ENCODE results near the gene CAPN13.

The CAPN13 gene

DNA sequence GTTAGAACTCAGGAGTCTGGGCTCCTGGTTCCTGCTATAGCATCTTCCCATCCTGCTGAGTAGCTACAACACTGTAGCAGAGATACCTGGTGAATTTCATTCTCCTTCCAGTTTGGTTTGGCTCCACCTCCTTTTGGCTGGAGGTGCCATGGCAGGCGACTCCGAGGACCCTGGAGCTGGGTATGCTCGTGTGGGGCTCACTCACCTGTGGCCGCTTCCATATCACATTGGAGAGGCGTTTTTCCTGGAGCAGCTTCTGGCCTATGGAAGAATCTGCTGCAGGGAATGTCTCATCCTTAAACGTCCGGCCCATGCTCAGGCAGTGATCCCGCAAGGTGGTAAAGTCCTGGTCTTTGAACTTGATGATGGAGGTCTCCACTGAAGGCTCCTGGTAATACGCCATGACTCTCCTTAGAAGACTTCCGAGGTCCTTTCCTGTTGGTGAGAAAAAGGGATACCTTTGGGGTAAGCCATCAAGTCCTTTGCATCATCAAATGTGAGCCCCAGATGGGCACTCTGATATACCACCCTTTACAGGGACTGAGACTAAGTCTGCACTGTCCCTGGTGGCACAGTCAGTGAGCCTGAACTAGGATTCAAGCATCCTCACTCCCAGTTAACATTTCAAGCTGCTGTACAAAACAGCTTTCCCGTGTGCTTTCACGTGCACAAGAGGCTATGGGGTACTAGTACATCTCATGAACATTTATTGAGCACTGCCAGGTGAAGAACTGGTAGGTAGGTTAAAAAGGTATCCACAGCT is 20.1 kb downstream of the CAPN13 start:
- no peak for DNase-seq (ENCODE audit: low spot score)

DNA sequence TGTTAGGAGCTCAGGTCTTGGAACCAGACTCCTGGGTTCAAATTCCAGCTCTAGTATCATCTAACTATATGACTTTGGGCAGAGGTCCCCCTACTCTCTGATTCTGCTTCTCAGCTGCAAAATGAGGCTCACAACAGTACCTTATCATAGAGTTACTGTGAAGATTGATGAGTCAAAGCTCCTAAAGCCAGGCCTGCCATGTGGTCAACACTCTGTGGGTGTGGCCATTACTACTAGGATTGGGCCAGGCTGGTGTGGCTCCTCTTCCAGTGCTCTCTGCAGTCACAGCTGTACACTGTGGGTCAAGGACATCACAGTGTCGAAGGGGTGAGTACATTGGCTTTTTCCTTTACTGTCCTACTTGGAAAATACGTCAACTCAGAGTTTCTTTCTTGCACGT is 22.6 kb downstream of the CAPN13 start:
- no peak for DNase-seq (ENCODE audit: low spot score)

DNA sequence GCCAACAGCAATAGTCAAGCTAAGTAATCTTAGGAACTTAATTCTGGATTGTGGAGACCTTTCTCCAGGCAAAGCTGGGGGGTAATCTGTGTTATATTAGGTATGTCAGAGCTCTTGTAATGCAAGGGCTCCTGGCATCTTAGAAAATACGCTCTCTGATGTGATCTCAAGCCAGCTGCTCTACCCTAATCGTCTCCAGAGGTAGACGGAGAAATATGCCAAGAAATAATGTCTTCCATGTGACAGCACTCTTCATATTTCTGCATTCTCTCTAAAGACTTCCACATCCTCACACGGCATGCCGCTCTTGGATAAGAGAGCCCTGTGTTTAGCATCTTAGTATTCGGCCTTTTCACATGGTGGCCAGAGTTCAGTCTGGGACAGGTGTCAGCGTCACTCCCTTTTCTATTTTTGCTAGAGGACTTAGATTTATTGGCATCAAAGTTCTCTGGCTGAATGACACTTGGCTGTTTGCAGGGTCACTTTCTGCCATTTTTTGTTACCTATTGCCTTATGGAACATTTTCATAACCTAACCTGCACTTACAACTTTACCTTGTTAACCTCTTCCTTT is 25.2 kb downstream of the CAPN13 start:
- DNase-seq (ENCODE audit: low spot score) = no peak

DNA sequence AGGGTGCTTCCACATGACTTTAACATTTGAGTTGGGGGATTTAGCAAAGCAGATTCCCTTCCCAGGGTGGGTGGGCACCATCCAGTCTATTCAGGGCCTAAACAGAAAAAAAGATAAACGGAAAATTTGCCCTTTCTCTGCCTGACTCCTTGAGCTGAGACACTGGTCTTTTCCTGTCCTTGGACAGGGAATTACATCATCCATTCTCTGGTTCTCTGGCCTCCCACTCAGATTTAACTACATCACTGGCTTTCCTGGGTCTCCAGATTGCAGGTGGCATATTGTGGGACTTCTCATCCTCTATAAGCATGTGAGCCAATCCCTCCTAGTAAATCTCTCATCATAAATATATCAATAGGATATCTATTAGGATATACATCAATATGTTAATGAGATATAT is 25.8 kb downstream of the CAPN13 start:
- DNase-seq (ENCODE audit: low spot score) = no peak

DNA sequence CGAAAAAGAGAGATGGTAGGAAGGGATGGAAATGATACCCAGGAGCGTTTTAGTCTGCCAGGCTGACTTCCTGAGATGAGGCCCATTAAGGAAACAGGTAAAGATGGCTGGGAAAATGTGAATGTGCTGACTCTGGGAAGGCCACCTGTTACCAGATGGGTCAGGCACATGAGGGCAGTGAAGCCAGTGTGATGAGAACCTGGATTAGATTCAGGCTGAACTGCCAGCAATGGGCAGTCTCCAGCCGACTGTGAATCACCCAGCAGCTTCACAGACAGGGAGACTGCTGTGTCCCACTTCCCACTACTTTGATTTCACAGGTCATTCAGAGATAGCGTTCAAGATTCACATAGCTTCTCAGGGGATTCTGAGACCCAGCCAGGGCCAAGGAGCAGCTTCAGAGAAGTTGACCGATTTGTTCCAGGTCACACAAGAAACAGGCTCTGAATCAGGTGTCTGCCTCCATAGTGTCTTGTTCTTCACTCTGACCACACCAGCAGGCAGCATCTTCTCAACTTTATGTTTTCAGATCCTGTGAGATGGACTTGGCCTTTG is 26.4 kb downstream of the CAPN13 start:
- DNase-seq (ENCODE audit: low spot score) = no peak

DNA sequence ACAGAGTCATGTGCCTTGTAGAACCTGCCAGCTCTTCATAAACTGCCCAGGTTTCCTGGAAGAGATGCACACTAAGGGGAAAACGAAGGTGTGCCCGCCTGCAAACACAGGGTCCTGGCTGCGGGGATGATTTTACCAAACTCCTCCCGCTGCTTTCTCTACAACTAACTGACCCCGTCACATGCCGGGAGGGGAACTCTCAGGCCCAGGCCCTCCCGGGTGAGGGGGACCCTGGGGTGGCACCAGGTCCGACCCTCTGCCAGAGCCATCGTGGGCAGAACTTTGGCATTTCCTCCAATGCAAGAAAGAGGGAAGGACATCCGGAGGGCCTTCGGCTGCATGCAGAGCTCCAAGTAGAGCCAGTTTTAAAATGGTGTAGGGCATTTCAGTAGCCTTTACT is 28.6 kb downstream of the CAPN13 start:
- DNase-seq (ENCODE audit: low spot score) = no peak

DNA sequence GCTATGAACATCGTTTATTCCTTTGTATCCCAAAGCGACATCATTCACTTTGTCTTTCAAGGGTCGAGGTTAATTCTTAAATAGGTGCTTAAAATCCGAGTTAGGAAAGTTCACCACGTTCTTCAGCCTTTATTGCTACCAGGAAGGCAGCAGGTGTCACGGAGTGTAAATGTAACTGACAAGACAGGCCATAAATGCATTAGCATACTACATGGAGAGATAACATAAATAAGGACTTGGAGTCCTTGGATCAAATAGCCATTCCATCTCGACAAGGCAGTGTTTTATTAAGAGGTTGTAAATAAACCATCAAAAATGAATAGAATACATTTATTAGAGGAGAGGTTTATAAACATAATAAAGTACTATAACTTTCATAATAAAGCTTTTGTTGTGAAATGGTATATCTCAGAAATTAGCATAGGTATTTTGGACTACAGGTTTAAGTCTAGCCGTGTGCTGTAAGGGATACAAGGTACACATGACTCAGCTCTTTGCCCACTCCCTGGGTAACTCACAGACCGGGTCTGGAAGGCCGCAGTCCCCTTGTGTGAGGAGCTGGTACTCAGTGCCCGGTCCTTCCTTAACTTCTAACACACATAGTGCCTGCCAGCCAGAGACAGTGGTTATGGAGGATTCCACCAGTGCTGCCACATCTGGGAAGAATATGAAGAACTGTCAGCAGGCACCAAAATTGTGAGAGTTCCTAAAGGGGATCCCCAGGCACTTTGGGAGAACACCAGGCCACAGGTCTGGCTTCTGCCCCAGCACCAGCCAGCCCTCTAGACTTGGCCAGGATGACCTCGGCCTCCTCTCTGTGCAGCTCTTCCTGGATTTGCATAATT is 29.4 kb downstream of the CAPN13 start:
- DNase-seq (ENCODE audit: low spot score) = no peak

DNA sequence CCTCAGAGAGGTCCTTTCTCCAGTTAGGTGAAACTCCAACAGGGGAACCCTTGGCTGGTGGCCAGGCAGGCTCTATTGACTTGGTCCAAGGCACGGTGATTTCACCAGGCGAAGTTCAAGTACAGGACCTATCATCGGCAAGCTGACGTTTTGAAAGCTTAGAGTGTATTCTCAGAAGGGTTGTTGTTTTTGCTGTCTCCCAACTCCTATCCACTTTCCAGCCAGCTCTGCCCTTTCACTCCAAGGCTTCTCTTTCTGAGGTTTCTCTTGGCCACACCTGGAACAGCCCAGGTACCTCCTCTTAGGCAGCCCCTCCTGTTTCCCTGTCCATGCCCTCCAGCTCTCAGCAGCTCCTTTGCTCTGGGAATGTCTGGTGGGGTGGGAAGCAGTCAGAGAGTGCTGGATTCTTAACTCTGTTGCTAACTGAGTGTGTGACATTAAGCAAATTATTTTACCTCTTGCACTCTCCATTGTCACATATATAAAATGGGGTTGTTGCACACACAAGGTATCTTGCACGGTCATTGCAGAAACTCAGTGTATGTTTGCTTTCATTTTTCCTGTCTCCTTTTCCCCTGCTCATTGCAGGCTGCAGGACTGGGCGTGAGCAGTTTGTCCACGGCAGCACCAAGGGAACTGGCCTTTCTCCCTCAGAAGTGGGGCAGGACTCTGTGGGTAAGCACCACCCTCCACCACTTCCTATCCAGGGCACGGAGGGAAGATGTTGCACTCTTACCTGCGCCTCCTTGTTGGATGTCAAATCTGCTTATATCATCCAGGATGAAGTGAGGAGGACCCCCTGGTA is 30.2 kb downstream of the CAPN13 start:
- no peak for DNase-seq (ENCODE audit: low spot score)

DNA sequence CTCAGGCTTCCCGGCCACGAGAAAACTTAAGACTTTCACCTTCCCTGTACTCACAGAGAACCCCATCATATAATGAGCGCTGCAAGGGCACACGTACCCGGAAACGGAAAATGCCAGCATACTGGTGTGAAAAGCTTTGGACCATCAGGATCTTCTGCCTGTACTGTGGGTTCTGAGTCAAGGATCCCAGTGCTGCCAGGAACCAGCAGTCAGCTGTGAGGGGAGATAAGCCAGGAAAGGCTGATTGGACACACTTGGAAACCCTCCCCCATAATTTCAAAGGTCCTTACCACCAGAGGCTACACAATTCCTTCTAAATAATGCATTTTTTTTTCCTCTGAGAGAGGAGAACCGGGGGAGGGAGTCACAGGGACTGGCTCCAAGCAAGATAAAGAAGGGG is 31.4 kb downstream of the CAPN13 start:
- DNase-seq (ENCODE audit: low spot score) = no peak

DNA sequence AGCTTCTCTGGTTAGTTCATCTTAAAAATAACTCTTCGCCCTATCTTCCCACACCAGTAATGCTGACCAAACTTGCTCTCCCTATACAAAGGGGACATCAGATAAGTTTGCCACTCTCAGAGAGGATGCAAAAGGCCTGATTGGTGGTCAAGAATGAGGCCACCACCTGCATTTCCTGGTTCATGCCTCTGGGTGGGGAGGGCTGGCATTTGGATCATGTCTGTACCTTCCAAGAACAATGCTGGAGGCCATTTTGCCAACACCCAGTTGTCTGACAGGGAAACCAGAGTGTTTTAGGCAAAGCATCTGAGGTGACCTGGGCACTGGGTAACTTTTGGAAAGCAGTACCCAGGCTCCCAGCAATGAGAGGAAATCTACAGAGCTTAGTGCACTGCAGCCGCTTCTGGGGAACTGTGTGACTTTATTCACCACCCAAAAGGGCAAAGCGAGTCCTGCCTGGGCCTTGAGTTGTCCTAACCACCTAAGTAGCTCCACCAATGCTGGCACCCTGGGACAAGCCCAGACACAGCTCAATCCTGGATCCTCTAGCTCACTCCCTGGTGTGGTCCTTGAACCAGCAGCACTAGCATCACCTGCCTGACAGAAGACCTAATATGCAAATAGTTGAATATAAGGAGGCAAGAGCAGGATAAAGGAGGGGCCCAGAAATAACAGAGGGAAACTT is 35.1 kb downstream of the CAPN13 start:
- DNase-seq (ENCODE audit: low spot score) = no peak

DNA sequence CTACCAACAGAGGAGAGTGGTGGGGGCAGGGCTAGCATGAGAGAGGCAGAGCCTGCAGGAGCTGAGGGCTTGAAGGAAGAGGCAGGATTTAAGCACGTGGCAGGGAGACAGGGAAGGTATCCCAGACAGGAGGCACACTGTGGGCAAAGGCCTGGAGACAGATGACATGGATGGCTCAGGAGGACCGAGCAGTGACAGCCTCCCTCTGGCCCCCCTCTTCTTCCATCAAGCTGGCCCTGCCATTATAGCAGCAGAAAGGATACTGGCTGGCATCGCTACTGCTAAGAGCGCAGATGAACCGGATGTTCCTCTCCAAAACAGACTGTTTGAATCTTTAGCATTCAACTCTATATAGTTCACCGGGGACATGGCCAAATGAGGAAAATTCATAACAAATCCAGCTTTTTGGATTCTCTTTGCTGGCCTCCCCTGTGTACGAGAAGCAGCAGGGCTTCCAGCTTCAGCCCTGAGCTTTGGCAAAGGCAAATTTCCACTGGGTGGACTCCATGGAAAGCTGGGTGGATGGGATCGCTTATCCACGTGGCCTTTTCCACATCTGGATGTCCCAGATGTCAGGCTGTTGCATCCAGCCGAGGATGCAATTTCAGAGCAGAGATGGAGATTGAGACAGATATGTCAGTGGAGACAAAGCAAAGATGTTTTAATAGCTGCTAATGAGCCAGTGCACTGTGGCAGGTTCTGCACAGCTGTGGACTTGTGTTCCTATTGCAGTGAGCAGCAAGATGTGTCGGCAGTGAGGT is 36.2 kb downstream of the CAPN13 start:
- DNase-seq (ENCODE audit: low spot score) = no peak

DNA sequence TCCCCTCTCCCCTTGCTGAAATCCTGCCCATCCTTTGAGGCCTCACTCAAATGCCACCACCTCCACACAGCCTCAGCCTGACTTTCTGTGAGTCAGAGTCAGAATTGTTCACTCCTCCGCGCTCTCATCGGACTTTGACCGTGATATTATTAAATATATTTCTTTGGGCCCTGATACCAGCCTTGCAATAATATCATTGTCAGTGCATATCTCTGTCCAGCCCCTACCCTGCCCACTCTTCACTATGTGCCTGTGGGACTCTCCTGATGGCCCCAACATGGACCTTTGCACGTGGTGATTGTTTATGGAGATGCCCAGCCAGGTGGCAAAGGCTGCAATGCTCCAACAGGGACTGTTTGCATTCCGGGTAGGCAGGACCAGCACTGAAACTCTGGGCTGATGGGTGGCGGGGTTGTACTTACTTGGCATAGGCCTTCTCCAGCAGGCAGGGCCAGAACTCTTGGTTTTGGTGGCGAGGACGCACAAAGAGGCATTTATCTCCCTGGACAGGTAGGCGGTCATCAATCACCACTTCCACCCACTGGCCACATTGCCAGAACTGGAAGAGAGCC is 37.3 kb downstream of the CAPN13 start:
- DNase-seq (ENCODE audit: low spot score) = no peak

DNA sequence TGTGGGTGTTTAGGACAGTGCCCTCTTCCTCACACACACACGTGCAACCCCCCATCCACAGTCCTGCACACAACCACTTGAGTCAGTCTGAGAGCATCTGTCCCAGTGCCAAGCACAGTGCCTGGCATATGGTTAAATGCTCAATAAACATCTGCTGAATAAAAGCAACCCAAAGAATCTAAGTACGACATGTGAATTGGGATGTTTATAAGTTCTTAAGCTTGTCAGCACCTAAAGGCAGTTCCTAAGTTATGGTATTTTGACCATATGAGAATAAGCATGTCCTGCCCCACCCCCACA is 37.8 kb downstream of the CAPN13 start:
- DNase-seq (ENCODE audit: low spot score) = no peak

DNA sequence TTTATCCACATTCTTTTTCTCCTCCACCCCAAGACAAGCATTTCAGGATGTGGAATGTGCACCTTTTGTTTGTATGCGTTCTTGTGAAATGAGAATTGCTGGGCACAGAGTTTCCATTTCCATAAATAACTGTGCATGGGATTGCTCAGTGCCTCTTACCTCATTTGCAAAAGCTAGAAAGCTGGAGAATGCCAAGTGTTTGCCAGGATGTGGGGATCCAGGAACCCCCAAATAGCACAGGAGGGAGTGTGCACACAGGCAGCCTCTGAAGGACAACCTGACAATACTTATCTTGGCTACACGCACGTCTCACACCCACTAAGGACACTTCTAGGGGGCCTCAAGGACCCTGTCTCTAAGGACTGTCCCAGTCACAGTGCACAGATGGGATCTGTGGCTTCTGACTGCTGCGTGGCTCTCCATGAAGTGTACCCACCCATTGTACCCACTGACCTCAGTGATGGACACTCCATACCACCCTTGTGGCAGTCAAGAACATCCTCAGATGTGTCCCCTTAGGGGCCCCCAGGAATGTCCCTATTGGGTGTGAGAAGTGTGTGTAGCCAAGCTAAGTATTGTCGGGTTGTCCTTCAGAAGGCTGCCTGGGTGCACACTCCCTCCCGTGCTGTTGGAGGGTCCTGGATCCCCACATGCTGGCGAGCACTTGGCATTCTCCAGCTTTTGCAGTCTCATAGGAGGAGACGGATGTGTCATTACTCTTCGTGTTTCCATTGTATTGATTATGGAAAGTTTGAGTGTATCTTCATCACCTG is 38.4 kb downstream of the CAPN13 start:
- no peak for DNase-seq (ENCODE audit: low spot score)

DNA sequence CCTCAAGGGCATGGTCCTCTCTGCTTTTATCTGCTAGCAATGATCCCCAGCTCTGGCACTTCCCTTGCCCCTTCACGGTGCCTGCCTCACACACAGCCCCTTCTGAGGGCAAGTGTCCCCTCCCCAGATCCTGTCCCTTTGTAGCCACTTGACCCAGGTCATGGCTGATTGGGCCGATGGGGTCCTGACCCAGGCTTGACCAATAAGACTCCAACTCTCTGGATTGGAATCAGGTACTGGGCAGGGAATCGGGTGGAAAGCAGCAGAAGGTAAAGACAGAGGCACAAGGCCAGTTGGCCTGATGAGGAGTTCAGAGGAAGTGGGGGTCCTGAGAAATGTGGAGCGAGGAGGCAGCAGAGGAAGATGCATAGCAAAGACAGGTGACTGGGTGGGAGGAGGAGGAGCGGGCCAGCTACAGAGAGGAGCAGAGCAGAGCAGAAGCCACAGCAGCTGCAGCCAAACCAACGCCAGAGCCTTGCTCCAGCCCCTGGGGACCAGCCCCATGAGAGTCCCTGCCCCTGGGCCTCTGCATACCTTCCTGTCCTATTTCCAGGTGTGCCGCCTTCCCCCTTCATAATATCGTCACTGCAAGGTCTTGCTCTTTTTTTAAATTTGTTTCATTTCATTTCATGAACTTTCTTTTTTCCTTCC is 39.1 kb downstream of the CAPN13 start:
- no peak for DNase-seq (ENCODE audit: low spot score)

DNA sequence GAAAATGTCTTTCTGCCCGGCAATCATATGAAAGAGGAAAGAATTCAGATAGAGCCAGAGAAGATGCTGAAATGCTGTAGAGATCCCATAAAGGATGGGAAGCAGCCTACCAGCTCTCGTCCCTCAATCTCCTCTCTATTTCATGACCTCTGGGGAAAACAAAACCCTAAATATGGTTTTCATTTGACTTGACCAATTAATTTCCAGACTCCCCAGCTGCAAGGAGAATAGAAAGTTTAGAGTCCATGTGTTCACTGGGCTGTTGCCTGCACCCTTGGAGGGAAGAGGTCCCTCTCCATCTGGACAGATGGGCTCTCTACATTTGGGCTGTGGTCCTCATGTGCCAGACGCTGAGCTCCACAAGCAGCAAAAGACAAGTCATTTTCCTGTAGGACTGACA is 40.6 kb downstream of the CAPN13 start:
- DNase-seq (ENCODE audit: low spot score) = no peak

DNA sequence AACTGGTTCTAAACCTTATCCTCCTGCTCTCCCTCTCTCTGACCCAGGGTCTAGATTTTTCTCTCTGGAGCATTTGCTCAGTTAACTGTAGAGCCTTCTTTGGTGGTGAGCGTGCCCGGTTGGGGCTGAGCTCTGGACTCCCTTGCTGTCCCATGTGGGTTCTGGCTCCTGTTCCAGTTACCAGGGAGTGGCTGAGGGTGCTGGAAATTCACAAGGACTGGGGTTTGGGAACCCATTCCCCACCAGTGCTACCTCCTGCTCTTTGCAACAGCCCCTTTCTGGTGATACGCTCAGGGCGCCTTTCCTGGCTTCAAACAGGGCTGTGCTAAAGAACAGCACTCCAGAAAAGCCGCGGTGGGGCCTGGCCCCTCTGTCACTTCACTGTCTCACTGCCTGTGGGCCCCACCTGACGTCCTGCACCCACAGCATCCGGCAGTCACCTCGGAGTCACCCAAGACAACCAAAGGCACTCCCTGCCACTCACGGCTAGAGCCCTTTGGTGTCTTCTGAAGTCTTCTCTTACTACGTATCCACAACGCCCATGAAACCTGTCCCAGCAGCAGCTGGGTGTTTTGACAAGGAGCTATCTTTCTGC is 41.3 kb downstream of the CAPN13 start:
- DNase-seq (ENCODE audit: low spot score) = no peak

DNA sequence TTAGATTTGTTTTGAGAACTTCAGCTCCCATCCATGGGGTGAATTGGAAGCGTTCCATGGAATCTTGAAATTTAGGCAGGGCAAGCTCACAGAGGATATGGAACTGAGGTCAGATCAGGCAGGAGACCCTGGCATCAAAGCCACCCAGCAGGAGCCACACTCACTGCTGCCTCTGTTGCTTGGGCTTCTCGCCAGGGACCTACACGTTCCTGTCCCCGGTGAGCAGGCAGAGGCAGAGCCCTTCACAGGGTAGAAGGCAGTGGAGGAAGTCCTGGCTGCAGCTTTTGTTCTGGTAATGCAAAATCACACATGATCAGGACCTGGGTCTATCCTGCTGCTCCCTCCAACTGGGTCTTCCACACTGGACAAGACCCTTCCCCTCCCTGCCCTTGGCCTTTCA is 42.1 kb downstream of the CAPN13 start:
- DNase-seq (ENCODE audit: low spot score) = no peak
